ENCODE data around the gene FBXO21. TPM values are rescaled to one million over a fixed set of nuclear protein-coding genes. Genes with fewer than 3 reads are reported as not detected.

FBXO21 gene
- total RNA-seq, 1 donor from 2014 or later = 62.7 TPM

GRCh38 chr12:117093918-117094630 is 96.2 kb downstream of the FBXO21 start:
- Mint-ChIP-seq H3K4me3 (ENCODE audit: low read depth) (no peak overlapping the region), H3K9me3 (ENCODE audit: low read depth) (peaks cover 7% of the 10 kb centered on the region), H3K36me3 (ENCODE audit: insufficient read depth) (no peaks in the 10 kb centered on the region), H3K4me1 (ENCODE audit: low read depth) (peaks cover 22% of the 10 kb centered on the region), H3K27ac (no peak overlapping the region), H3K27me3 (peaks cover 39% of the 10 kb centered on the region)
- no peak for DNase-seq (ENCODE audit: low spot score, unreplicated experiment)
- no peak for TF ChIP-seq CTCF (IDR thresholded peaks at IDR 0.05; ENCODE audit: unreplicated experiment)

- no peak for DNase-seq (ENCODE audit: low spot score, unreplicated experiment)
- H3K36me3 Mint-ChIP-seq (ENCODE audit: insufficient read depth) = no peaks in the 10 kb centered on the region
- H3K27me3 Mint-ChIP-seq = peaks cover 39% of the 10 kb centered on the region
- peaks cover 7% of the 10 kb centered on the region for H3K9me3 Mint-ChIP-seq (ENCODE audit: low read depth)
- TF ChIP-seq CTCF (IDR thresholded peaks at IDR 0.05; ENCODE audit: unreplicated experiment) = no peak
- H3K4me1 Mint-ChIP-seq (ENCODE audit: low read depth) = peaks cover 22% of the 10 kb centered on the region
- H3K4me3 Mint-ChIP-seq (ENCODE audit: low read depth) = no peak overlapping the region
- no peak overlapping the region for H3K27ac Mint-ChIP-seq
Measured at GRCh38 chr12:117093431-117093830, 96.8 kb downstream of the FBXO21 start.

GRCh38 chr12:117092886-117093285 is 97.4 kb downstream of the FBXO21 start:
- DNase-seq (ENCODE audit: low spot score, unreplicated experiment) = no peak
- TF ChIP-seq CTCF (IDR thresholded peaks at IDR 0.05; ENCODE audit: unreplicated experiment) = no peak
- Mint-ChIP-seq H3K9me3 (ENCODE audit: low read depth) (peaks cover 7% of the 10 kb centered on the region), H3K27me3 (peaks cover 36% of the 10 kb centered on the region), H3K36me3 (ENCODE audit: insufficient read depth) (no peaks in the 10 kb centered on the region), H3K4me1 (ENCODE audit: low read depth) (peaks cover 20% of the 10 kb centered on the region), H3K4me3 (ENCODE audit: low read depth) (no peak overlapping the region), H3K27ac (no peak overlapping the region)

GRCh38 chr12:117092511-117092780 is 97.8 kb downstream of the FBXO21 start:
- Mint-ChIP-seq H3K9me3 (ENCODE audit: low read depth) (peaks cover 7% of the 10 kb centered on the region), H3K4me1 (ENCODE audit: low read depth) (peaks cover 18% of the 10 kb centered on the region), H3K27ac (no peak overlapping the region), H3K36me3 (ENCODE audit: insufficient read depth) (no peaks in the 10 kb centered on the region), H3K4me3 (ENCODE audit: low read depth) (no peak overlapping the region), H3K27me3 (peaks cover 32% of the 10 kb centered on the region)
- TF ChIP-seq CTCF (IDR thresholded peaks at IDR 0.05; ENCODE audit: unreplicated experiment) = no peak
- no peak for DNase-seq (ENCODE audit: low spot score, unreplicated experiment)

Other genes with a start within 250 kb of the FBXO21 start
- gene TESC, start 91.1 kb downstream of the FBXO21 start, total RNA-seq = 1.6 and 3.7 TPM in 2 replicates
- 0.48 and 0.49 TPM in 2 replicates for gene NOS1, start 171.2 kb upstream of the FBXO21 start, total RNA-seq

Measured in progenitor cell of endocrine pancreas (in vitro differentiated cells).